ENCODE measurements around the gene FATE1. TPM values are rescaled to one million over a fixed set of nuclear protein-coding genes. Genes with fewer than 3 reads are reported as not detected.

The FATE1 gene
- total and polyA plus RNA-seq, 4 experiments from 2014 or later, result not detected

DNA sequence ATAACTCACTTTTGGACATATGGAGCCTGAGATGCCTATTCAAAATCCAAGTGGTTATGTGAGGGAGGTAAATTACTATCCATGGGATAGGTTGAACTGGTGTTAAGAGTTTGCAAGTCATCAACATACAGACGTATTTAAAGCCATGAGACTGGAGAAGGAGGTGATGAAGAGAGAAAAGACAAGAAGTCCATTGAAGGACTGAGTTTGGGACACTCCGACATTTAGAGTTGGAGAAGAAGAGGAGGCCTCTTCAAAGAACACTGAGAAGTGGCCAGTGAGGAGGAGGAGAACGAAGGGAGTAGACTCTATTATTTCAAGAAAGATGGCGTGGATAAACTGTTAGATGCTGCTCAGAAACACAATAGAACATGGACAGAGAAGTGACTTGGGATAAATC is 18.6 kb downstream of the FATE1 start, which contains the start of gene CNGA2:
CNGA2 (plus strand) TSS at position 301 of the 400 bp plus-strand sequence. CDS start 3,738 bp downstream, outside the sequence.
- Histone ChIP-seq H3K9me3 (ENCODE audit: control insufficient read depth in 1 of 2, low read length in 2 of 2) (no peaks in the 10 kb centered on the region), H3K27ac (ENCODE audit: low read depth, low read length) (no peak within 1 kb of the TSS), H3K27me3 (ENCODE audit: insufficient read depth, low read length) (no peaks in the 10 kb centered on the region), H3K36me3 (ENCODE audit: insufficient read depth, low read length) (no peaks in the 10 kb centered on the region), H3K4me1 (ENCODE audit: insufficient read depth, low read length) (no peaks in the 10 kb centered on the region), H3K4me3 (ENCODE audit: low read length in 2 of 2) (no peak within 1 kb of the TSS)
- CTCF ChIA-PET (ENCODE audit: partially characterized antibody), result no interaction called here
- POLR2A ChIA-PET (ENCODE audit: partially characterized antibody), result no interaction called here
- Mint-ChIP-seq H3K27me3 (peaks cover 5 to 11% of the 10 kb centered on the region in 2 donors), H3K27ac (no peak within 1 kb of the TSS), H3K4me3 (no peak within 1 kb of the TSS), H3K9me3 (peaks cover 0 to 2% (median 0%) of the 10 kb centered on the region in 8 donors), H3K36me3 (no peaks in the 10 kb centered on the region), H3K4me1 (no peaks in the 10 kb centered on the region)
- intact Hi-C loops (cut with micrococcal nuclease), result no loop called here
- DNase-seq, result no peak

DNA sequence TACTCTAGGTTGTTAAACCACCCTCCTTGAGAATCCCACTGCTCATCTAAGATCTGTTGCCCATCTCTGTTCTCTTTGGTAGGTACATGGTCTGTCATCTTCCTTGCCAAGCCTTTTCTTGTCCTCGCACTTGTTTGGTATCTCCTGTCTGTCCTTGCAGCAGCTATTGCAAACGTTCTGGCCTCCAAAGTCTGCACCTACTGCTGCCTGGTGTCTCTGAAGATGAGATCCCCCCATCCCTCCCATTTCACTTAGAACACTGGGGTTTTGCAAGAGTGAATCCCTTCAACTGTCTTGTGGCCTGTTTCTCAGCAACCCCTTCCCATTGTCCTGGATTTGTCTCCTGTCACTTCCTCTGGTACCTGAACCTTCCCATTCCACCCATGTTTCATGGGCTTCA is 19.4 kb downstream of the FATE1 start:
- ChIA-PET POLR2A (ENCODE audit: partially characterized antibody) (no interaction called here), CTCF (ENCODE audit: partially characterized antibody) (interaction anchor here (1.1 kb wide), 1 partner anchor 52 kb away, joined by 3 read pairs; no protein-coding TSS in a partner anchor)
- Mint-ChIP-seq H3K9me3 (peaks cover 0 to 2% (median 0%) of the 10 kb centered on the region in 8 donors), H3K4me1 (no peaks in the 10 kb centered on the region), H3K27ac (no peak overlapping the region), H3K4me3 (no peak overlapping the region), H3K27me3 (peaks cover 7 to 11% of the 10 kb centered on the region in 2 donors), H3K36me3 (no peaks in the 10 kb centered on the region)
- no peak overlapping the region for H3K27ac ChIP-seq (ENCODE audit: low read depth, low read length)
- H3K36me3 ChIP-seq (ENCODE audit: insufficient read depth, low read length), result no peaks in the 10 kb centered on the region
- intact Hi-C loops (cut with micrococcal nuclease), result no loop called here
- DNase-seq, result no peak
- H3K4me3 ChIP-seq (ENCODE audit: low read length in 2 of 2), result no peak overlapping the region
- no peaks in the 10 kb centered on the region for H3K9me3 ChIP-seq (ENCODE audit: control insufficient read depth in 1 of 2, low read length in 2 of 2)
- no peaks in the 10 kb centered on the region for H3K4me1 ChIP-seq (ENCODE audit: insufficient read depth, low read length)
- no peaks in the 10 kb centered on the region for H3K27me3 ChIP-seq (ENCODE audit: insufficient read depth, low read length)

DNA sequence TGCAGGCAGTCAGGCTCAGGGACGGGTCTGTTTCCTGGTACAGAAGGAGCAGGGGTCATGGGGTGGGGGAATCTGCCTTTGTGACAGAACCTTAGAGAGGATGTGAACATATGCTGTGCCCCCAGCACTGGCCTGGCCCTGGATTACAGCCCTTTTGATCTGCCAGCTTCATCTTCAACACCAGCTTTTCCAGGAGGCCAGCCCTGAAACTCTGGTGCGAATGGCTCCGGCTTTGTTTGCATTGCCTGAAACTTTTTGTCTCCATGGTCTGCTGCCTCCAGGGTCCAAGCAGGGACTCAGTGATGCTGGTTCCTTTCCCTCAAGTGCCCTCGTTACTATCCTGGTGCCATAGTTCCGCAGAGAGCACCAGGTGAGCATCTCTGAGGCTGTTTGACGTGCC is 20.9 kb downstream of the FATE1 start:
- no peak overlapping the region for H3K27ac ChIP-seq (ENCODE audit: low read depth, low read length)
- Mint-ChIP-seq H3K9me3 (peaks cover 0 to 2% (median 0%) of the 10 kb centered on the region in 8 donors), H3K36me3 (no peaks in the 10 kb centered on the region), H3K4me3 (no peak overlapping the region), H3K27me3 (peaks cover 7 to 11% of the 10 kb centered on the region in 2 donors), H3K4me1 (no peaks in the 10 kb centered on the region), H3K27ac (no peak overlapping the region)
- no peaks in the 10 kb centered on the region for H3K9me3 ChIP-seq (ENCODE audit: control insufficient read depth in 1 of 2, low read length in 2 of 2)
- H3K27me3 ChIP-seq (ENCODE audit: insufficient read depth, low read length), result no peaks in the 10 kb centered on the region
- intact Hi-C loops (cut with micrococcal nuclease), result no loop called here
- DNase-seq, result no peak
- CTCF ChIA-PET (ENCODE audit: partially characterized antibody), result no interaction called here
- POLR2A ChIA-PET (ENCODE audit: partially characterized antibody), result no interaction called here
- no peak overlapping the region for H3K4me3 ChIP-seq (ENCODE audit: low read length in 2 of 2)
- no peaks in the 10 kb centered on the region for H3K36me3 ChIP-seq (ENCODE audit: insufficient read depth, low read length)
- no peaks in the 10 kb centered on the region for H3K4me1 ChIP-seq (ENCODE audit: insufficient read depth, low read length)

DNA sequence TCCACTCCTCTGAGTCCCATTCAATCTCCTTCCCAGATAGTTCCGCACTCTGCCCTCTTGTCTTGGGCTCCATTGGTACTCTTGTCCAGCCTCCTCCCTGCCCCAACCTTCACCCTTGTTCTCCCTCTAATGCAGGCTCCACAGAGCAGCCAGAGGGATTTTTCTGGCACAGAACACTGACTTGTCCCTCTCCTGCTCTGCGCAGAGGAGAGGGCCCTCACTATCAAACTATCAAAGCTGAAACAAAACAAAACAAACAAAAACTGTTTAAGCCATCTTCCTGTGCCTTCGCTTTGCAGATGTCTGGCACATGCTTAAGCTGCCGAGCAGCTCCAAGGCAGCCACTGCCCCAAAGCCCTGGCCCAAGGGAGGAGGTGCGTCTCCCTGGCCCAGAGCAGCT is 21.7 kb downstream of the FATE1 start:
- H3K27ac ChIP-seq (ENCODE audit: low read depth, low read length), result no peak overlapping the region
- Mint-ChIP-seq H3K4me3 (no peak overlapping the region), H3K4me1 (no peaks in the 10 kb centered on the region), H3K27ac (no peak overlapping the region), H3K9me3 (peaks cover 0 to 2% (median 0%) of the 10 kb centered on the region in 8 donors), H3K27me3 (peaks cover 7 to 11% of the 10 kb centered on the region in 2 donors), H3K36me3 (no peaks in the 10 kb centered on the region)
- ChIA-PET CTCF (ENCODE audit: partially characterized antibody) (no interaction called here), POLR2A (ENCODE audit: partially characterized antibody) (no interaction called here)
- H3K27me3 ChIP-seq (ENCODE audit: insufficient read depth, low read length), result no peaks in the 10 kb centered on the region
- no peak overlapping the region for H3K4me3 ChIP-seq (ENCODE audit: low read length in 2 of 2)
- no peaks in the 10 kb centered on the region for H3K36me3 ChIP-seq (ENCODE audit: insufficient read depth, low read length)
- no peak for DNase-seq
- intact Hi-C loops (cut with micrococcal nuclease), result no loop called here
- H3K9me3 ChIP-seq (ENCODE audit: control insufficient read depth in 1 of 2, low read length in 2 of 2), result no peaks in the 10 kb centered on the region
- H3K4me1 ChIP-seq (ENCODE audit: insufficient read depth, low read length), result no peaks in the 10 kb centered on the region

DNA sequence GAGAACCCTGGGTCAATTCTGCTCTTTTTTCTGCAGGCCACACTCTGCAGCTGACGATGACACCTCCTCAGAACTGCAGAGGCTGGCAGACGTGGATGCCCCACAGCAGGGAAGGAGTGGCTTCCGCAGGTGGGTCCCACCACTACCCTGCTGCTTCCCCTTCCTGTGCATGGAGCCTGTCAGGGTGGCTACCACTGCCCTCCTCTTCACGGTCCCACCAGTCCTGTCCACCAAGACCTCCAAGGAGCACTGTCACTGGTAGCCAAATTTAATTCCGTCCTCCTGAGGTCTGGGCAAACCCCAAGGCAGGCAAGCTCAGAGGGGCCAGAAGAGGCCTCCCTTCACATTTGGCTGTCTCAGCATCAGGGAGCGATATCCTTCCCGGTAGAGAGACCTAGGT is 22.9 kb downstream of the FATE1 start:
- no peak for DNase-seq
- no peaks in the 10 kb centered on the region for H3K9me3 ChIP-seq (ENCODE audit: control insufficient read depth in 1 of 2, low read length in 2 of 2)
- H3K9me3 Mint-ChIP-seq, result peaks cover 0 to 4% (median 0%) of the 10 kb centered on the region in 8 donors
- no peaks in the 10 kb centered on the region for H3K4me1 Mint-ChIP-seq
- ChIA-PET CTCF (ENCODE audit: partially characterized antibody) (no interaction called here), POLR2A (ENCODE audit: partially characterized antibody) (no interaction called here)
- intact Hi-C loops (cut with micrococcal nuclease), result no loop called here
- no peaks in the 10 kb centered on the region for H3K36me3 ChIP-seq (ENCODE audit: insufficient read depth, low read length)
- H3K27me3 ChIP-seq (ENCODE audit: insufficient read depth, low read length), result no peaks in the 10 kb centered on the region
- H3K36me3 Mint-ChIP-seq, result no peaks in the 10 kb centered on the region
- no peak overlapping the region for H3K4me3 Mint-ChIP-seq
- no peak overlapping the region for H3K27ac ChIP-seq (ENCODE audit: low read depth, low read length)
- H3K4me3 ChIP-seq (ENCODE audit: low read length in 2 of 2), result no peak overlapping the region
- no peak overlapping the region for H3K27ac Mint-ChIP-seq
- peaks cover 6 to 11% of the 10 kb centered on the region in 2 donors for H3K27me3 Mint-ChIP-seq
- H3K4me1 ChIP-seq (ENCODE audit: insufficient read depth, low read length), result no peaks in the 10 kb centered on the region

DNA sequence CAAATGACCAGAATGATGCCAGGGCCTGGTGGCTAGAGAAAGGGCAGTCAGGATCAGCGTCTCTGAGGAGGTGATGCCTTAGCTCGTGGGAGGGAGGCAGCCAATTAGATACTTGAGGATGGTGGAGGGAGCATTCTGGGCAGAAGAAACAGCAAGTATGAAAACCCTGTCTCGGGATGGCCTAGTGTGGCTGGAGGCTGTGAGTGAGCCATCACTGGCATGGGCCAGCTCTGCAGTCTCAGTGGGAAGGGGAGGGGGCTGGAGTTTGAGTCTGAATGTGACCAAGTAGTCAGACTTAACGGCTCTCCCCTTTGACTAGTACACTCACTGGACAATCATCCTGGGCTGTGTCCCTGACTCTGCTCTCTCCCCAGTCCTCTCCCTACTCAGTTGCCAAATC is 25.8 kb downstream of the FATE1 start:
- H3K27ac Mint-ChIP-seq, result no peak overlapping the region
- ChIA-PET CTCF (ENCODE audit: partially characterized antibody) (no interaction called here), POLR2A (ENCODE audit: partially characterized antibody) (no interaction called here)
- DNase-seq, result no peak
- peaks cover 0 to 2% of the 10 kb centered on the region in 2 donors for H3K27me3 Mint-ChIP-seq
- Histone ChIP-seq H3K36me3 (ENCODE audit: insufficient read depth, low read length) (no peaks in the 10 kb centered on the region), H3K9me3 (ENCODE audit: control insufficient read depth in 1 of 2, low read length in 2 of 2) (no peaks in the 10 kb centered on the region), H3K27ac (ENCODE audit: low read depth, low read length) (no peak overlapping the region), H3K27me3 (ENCODE audit: insufficient read depth, low read length) (no peaks in the 10 kb centered on the region), H3K4me1 (ENCODE audit: insufficient read depth, low read length) (no peaks in the 10 kb centered on the region), H3K4me3 (ENCODE audit: low read length in 2 of 2) (no peak overlapping the region)
- no peaks in the 10 kb centered on the region for H3K4me1 Mint-ChIP-seq
- peaks cover 0 to 5% (median 0%) of the 10 kb centered on the region in 8 donors for H3K9me3 Mint-ChIP-seq
- intact Hi-C loops (cut with micrococcal nuclease), result no loop called here
- no peaks in the 10 kb centered on the region for H3K36me3 Mint-ChIP-seq
- no peak overlapping the region for H3K4me3 Mint-ChIP-seq

DNA sequence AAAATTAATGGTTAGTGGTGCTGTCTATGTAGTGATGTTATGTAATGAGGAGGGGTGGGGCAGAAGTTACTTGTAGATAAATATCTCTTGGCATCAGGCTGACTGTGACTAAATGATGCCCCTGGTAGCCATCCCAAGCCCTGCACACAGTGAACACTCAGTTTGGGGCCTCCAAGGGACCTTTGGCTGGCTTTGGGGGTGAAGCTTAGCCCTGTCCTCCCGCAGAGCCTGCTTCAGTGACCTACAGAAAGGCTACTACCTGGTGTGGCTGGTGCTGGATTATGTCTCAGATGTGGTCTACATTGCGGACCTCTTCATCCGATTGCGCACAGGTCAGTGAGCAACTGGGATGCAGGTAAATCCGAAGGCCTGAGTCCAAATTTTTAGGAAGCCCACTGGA is 26.5 kb downstream of the FATE1 start:
- no peaks in the 10 kb centered on the region for H3K4me1 ChIP-seq (ENCODE audit: insufficient read depth, low read length)
- H3K36me3 ChIP-seq (ENCODE audit: insufficient read depth, low read length), result no peaks in the 10 kb centered on the region
- no peak overlapping the region for H3K27ac ChIP-seq (ENCODE audit: low read depth, low read length)
- peaks cover 0 to 3% (median 0%) of the 10 kb centered on the region in 8 donors for H3K9me3 Mint-ChIP-seq
- H3K27me3 Mint-ChIP-seq, result peaks cover 0 to 2% of the 10 kb centered on the region in 2 donors
- H3K36me3 Mint-ChIP-seq, result no peaks in the 10 kb centered on the region
- H3K9me3 ChIP-seq (ENCODE audit: control insufficient read depth in 1 of 2, low read length in 2 of 2), result no peaks in the 10 kb centered on the region
- intact Hi-C loops (cut with micrococcal nuclease), result no loop called here
- no peak overlapping the region for H3K4me3 Mint-ChIP-seq
- H3K4me1 Mint-ChIP-seq, result no peaks in the 10 kb centered on the region
- no peak overlapping the region for H3K27ac Mint-ChIP-seq
- CTCF ChIA-PET (ENCODE audit: partially characterized antibody), result no interaction called here
- H3K4me3 ChIP-seq (ENCODE audit: low read length in 2 of 2), result no peak overlapping the region
- DNase-seq, result no peak
- POLR2A ChIA-PET (ENCODE audit: partially characterized antibody), result no interaction called here
- no peaks in the 10 kb centered on the region for H3K27me3 ChIP-seq (ENCODE audit: insufficient read depth, low read length)

Data from CD4-positive, alpha-beta memory T cell (primary cell).